HepG2 (cell line): Measurements from ENCODE around the gene TTPAL. TPM values are rescaled to one million over a fixed set of nuclear protein-coding genes. Genes with fewer than 3 reads are reported as not detected.

Source experiments
- ATM ChIP-seq: fragments of 450-650 bp; IDR thresholded peaks from 2 replicates; pipeline ENCODE4 v1.7.1; 2017; ENCODE audit warnings: mild to moderate bottlenecking, borderline replicate concordance
- ATRX ChIP-seq: sonication (generic); formaldehyde crosslinking; IDR thresholded peaks from 2 replicates; pipeline ENCODE4 v1.4.0; 2020; ENCODE audit warnings: missing genetic modification reagents, borderline replicate concordance
- CC2D1A ChIP-seq: sonication (generic); formaldehyde crosslinking; IDR thresholded peaks from 2 replicates; pipeline ENCODE4 v1.8.1; 2023; ENCODE audit warnings: mild to moderate bottlenecking, missing genetic modification reagents
- CENPX ChIP-seq: sonication (generic); formaldehyde crosslinking; IDR thresholded peaks from 2 replicates; pipeline ENCODE4 v1.9.0; 2021; ENCODE audit warnings: mild to moderate bottlenecking, missing genetic modification reagents, moderate library complexity
- CHD4 ChIP-seq: fragments of 200-600 bp; sonication (generic); IDR thresholded peaks from 2 replicates; pipeline ENCODE4 v1.7.0; 2017; ENCODE audit warnings: mild to moderate bottlenecking, low read length, borderline replicate concordance
- HDAC2 ChIP-seq: sonication (generic); formaldehyde crosslinking; IDR thresholded peaks from 2 replicates; pipeline ENCODE4 v1.4.0; 2020; ENCODE audit warnings: missing genetic modification reagents
- KDM3A ChIP-seq: IDR thresholded peaks from 2 replicates; pipeline ENCODE4 v1.6.1; 2018; ENCODE audit warnings: low read depth, missing compliant biosample characterization
- MTF2 ChIP-seq: sonication (generic); formaldehyde crosslinking; IDR thresholded peaks from 2 replicates; pipeline ENCODE4 v1.5.0; 2020; ENCODE audit warnings: missing genetic modification reagents, borderline replicate concordance
- POLR2AphosphoS2 ChIP-seq: IDR thresholded peaks from 2 replicates; pipeline ENCODE4 v1.6.1; 2011; ENCODE audit warnings: low read depth, low read length, improper control_type of control experiment
- ZFY ChIP-seq: sonication (generic); formaldehyde crosslinking; IDR thresholded peaks from 2 replicates; pipeline ENCODE4 v1.4.0; 2020; ENCODE audit warnings: missing genetic modification reagents
- ZMYM3 ChIP-seq: sonication (generic); formaldehyde crosslinking; IDR thresholded peaks from 2 replicates; pipeline ENCODE4 v1.5.1; 2020; ENCODE audit warnings: mild to moderate bottlenecking, missing genetic modification reagents
- ZNF629 ChIP-seq: sonication (generic); formaldehyde crosslinking; conservative IDR thresholded peaks from 2 replicates; pipeline ENCODE4 v1.5.0; 2020; ENCODE audit warnings: missing genetic modification reagents
- polyA plus RNA-seq, 8 experiments: library from polyadenylated mRNA; depleted of rRNA in 3 of 8; stranded (reverse) in 7 of 8; unstranded in 1 of 8; fragments of >200 nt; fragmentation: Illumina TruSeq in 4 of 8; extraction: Trizol in 4 of 8; gene quantifications; 2 replicates each; pipeline versions ENCODE4 v1.2.1 to v1.2.3, GENCODE V29; 2011 to 2016; ENCODE audit warnings: low read depth in 4 of 8, missing spikeins in 1 of 8, mixed read lengths in 1 of 8; ENCODE audit not compliant: insufficient read depth in 1 of 8
- total RNA-seq, 5 experiments: library from RNA; depleted of rRNA; stranded (reverse); fragments of >200 nt; fragmentation: Illumina TruSeq; extraction: Trizol; gene quantifications; 2 replicates each; pipeline ENCODE4 v1.2.3, GENCODE V29; 2016; ENCODE audit warnings: low read depth in 1 of 5
- TF ChIP-seq, protein P1 (sequence below): sonication (generic); formaldehyde crosslinking; IDR thresholded peaks from 2 replicates; pipeline ENCODE4 v1.5.0; 2020; ENCODE audit warnings: mild to moderate bottlenecking, missing genetic modification reagents
- TF ChIP-seq, protein P2 (sequence below): sonication (generic); formaldehyde crosslinking; IDR thresholded peaks from 2 replicates; pipeline ENCODE4 v1.4.0; 2020; ENCODE audit warnings: missing genetic modification reagents
- TF ChIP-seq, protein P3 (sequence below): sonication (generic); formaldehyde crosslinking; IDR thresholded peaks from 2 replicates; pipeline ENCODE4 v1.4.0; 2020; ENCODE audit warnings: missing genetic modification reagents
- TF ChIP-seq, protein P4 (sequence below): sonication (generic); formaldehyde crosslinking; IDR thresholded peaks from 2 replicates; pipeline ENCODE4 v1.4.0; 2020; ENCODE audit warnings: missing genetic modification reagents
- TF ChIP-seq, protein P5 (sequence below): sonication (generic); formaldehyde crosslinking; IDR thresholded peaks from 2 replicates; pipeline ENCODE4 v1.5.0; 2020; ENCODE audit warnings: missing genetic modification reagents

TTPAL gene
- total and polyA plus RNA-seq, 2 of the 13 experiments (the other 11 are each of a cell fraction or from before 2014, with no cell fraction given) = 4.3 to 18.8 TPM

DNA sequence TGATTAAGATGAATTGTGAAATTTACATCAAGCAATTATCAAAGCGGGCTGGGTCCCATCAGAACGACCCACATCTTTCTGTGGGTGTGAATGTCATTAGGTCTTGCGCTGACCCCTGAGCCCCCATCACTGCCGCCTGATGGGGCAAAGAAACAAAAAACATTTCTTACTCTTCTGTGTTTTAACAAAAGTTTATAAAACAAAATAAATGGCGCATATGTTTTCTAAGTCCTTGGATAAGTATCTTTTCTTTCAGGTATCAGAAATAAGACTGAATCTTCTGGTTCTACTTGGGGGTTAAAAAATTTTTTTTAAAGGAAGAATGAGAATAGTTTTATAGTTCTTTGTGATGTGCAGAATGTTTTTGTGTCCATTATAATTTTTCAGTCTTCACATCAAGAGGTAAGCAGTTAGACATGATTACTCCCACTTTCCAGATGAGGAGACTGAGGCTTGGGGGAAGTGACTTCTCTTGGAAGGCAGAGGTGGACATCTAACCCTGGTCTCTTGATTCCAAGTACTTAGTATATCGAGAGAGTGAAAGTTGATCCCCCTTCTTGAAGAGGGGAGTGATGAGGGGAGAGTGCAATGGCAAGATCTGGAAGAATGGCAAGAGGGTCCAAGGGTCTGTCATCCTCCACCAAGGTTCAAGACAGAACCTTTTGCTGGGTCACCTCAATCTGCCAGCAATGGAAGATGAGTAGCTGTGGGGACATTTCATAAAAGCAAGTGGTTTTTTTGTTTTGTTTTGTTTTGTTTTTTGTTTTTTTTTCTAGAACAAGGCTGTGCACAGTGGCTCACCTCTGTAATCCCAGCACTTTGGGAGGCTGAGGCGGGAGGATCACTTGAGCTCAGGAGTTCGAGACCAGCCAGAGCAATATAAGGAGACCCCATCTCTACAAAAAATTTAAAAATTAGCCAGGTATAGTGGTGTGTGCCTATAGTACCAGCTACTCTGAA, 42.8 kb upstream of the TTPAL start (continued):
- TF ChIP-seq, protein P1, sequence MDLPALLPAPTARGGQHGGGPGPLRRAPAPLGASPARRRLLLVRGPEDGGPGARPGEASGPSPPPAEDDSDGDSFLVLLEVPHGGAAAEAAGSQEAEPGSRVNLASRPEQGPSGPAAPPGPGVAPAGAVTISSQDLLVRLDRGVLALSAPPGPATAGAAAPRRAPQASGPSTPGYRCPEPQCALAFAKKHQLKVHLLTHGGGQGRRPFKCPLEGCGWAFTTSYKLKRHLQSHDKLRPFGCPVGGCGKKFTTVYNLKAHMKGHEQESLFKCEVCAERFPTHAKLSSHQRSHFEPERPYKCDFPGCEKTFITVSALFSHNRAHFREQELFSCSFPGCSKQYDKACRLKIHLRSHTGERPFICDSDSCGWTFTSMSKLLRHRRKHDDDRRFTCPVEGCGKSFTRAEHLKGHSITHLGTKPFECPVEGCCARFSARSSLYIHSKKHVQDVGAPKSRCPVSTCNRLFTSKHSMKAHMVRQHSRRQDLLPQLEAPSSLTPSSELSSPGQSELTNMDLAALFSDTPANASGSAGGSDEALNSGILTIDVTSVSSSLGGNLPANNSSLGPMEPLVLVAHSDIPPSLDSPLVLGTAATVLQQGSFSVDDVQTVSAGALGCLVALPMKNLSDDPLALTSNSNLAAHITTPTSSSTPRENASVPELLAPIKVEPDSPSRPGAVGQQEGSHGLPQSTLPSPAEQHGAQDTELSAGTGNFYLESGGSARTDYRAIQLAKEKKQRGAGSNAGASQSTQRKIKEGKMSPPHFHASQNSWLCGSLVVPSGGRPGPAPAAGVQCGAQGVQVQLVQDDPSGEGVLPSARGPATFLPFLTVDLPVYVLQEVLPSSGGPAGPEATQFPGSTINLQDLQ (CRISPR knock-in tag) = no peak
- TF ChIP-seq KDM3A (CRISPR knock-in tag) (0 out of 2 replicates have a peak, but pooled peaks have one; percentile 0), POLR2AphosphoS2 (peak; percentile 47; the same call in 1 of the 2 replicates), HDAC2 (peak; percentile 61), ATRX (CRISPR knock-in tag) (no peak), MTF2 (CRISPR knock-in tag) (peak; percentile 12; the same call in 1 of the 2 replicates), ZMYM3 (peak; percentile 94), CC2D1A (CRISPR knock-in tag) (0 out of 2 replicates have a peak, but pooled peaks have one; percentile 47), CENPX (CRISPR knock-in tag) (no peak), ZNF629 (CRISPR knock-in tag) (peak; percentile 99), ATM (no peak), CHD4 (peak; percentile 42), ZFY (CRISPR knock-in tag) (no peak)
- TF ChIP-seq, protein P2, sequence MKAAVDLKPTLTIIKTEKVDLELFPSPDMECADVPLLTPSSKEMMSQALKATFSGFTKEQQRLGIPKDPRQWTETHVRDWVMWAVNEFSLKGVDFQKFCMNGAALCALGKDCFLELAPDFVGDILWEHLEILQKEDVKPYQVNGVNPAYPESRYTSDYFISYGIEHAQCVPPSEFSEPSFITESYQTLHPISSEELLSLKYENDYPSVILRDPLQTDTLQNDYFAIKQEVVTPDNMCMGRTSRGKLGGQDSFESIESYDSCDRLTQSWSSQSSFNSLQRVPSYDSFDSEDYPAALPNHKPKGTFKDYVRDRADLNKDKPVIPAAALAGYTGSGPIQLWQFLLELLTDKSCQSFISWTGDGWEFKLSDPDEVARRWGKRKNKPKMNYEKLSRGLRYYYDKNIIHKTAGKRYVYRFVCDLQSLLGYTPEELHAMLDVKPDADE (CRISPR knock-in tag) = no peak
- TF ChIP-seq, protein P3, sequence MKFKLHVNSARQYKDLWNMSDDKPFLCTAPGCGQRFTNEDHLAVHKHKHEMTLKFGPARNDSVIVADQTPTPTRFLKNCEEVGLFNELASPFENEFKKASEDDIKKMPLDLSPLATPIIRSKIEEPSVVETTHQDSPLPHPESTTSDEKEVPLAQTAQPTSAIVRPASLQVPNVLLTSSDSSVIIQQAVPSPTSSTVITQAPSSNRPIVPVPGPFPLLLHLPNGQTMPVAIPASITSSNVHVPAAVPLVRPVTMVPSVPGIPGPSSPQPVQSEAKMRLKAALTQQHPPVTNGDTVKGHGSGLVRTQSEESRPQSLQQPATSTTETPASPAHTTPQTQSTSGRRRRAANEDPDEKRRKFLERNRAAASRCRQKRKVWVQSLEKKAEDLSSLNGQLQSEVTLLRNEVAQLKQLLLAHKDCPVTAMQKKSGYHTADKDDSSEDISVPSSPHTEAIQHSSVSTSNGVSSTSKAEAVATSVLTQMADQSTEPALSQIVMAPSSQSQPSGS (CRISPR knock-in tag) = 0 out of 2 replicates have a peak, but pooled peaks have one; percentile 5
- TF ChIP-seq, protein P4, sequence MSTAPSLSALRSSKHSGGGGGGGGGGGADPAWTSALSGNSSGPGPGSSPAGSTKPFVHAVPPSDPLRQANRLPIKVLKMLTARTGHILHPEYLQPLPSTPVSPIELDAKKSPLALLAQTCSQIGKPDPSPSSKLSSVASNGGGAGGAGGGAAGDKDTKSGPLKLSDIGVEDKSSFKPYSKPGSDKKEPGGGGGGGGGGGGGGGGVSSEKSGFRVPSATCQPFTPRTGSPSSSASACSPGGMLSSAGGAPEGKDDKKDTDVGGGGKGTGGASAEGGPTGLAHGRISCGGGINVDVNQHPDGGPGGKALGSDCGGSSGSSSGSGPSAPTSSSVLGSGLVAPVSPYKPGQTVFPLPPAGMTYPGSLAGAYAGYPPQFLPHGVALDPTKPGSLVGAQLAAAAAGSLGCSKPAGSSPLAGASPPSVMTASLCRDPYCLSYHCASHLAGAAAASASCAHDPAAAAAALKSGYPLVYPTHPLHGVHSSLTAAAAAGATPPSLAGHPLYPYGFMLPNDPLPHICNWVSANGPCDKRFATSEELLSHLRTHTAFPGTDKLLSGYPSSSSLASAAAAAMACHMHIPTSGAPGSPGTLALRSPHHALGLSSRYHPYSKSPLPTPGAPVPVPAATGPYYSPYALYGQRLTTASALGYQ (CRISPR knock-in tag) = no peak
- TF ChIP-seq, protein P5, sequence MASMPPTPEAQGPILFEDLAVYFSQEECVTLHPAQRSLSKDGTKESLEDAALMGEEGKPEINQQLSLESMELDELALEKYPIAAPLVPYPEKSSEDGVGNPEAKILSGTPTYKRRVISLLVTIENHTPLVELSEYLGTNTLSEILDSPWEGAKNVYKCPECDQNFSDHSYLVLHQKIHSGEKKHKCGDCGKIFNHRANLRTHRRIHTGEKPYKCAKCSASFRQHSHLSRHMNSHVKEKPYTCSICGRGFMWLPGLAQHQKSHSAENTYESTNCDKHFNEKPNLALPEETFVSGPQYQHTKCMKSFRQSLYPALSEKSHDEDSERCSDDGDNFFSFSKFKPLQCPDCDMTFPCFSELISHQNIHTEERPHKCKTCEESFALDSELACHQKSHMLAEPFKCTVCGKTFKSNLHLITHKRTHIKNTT (CRISPR knock-in tag) = no peak
